ENCODE data around the gene PEPD.

Gene PEPD

DNA sequence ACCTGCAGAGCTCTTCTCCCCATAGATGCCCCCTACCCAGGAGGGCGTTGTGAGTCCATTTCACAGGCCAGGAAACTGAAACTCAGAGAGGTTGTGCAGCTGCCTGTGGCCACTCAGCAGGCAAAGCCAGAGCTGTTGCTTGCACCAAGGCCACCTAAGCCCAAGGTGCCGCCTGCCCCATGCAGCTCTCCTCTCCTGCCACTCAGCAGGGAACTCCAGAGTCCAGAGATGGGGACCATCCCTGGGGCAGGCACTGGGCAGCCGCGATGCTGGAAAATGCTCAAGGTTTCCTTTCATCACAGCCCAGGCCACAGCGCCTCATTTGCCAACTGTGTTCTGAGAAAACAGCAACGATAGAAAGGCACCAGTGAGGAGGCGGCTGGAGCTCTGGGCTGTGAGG is 41.0 kb upstream of the PEPD start:
- TF ChIP-seq POLR2AphosphoS5 (IDR thresholded peaks at IDR 0.05; ENCODE audit: low read depth, low read length) (no peak), REST (IDR thresholded peaks at IDR 0.05; ENCODE audit: insufficient read depth in 1 of 2, low read depth in 2 of 2, low read length in 2 of 2) (no peak), TAF1 (IDR thresholded peaks at IDR 0.05; ENCODE audit: borderline replicate concordance, insufficient read depth, low read length) (no peak), FOXP2 (optimal IDR thresholded peaks at IDR 0.05; ENCODE audit: borderline replicate concordance, extremely low read depth, extremely low read length, insufficient read depth) (no peak), SIN3A (IDR thresholded peaks at IDR 0.05; ENCODE audit: borderline replicate concordance, insufficient read depth, low read length) (no peak)

DNA sequence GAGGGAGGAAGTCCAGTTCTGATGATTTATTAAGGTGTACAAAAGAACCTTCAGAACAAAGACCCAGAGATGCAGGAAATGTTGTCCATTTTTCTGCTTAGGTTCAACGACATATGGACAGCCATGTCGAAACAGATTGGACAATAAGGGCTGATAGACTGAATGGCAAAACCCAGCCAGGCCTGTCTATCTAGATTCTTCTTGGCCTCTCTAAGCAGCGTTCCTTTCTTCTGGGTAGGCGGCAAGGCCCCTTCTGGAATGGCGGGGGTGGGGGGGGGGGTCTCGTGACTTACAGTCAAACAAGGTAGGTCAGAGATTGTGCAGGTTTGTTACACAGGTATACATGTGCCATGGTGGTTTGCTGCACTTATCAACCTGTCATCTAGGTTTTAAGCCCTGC is 39.7 kb upstream of the PEPD start:
- no peak for TF ChIP-seq POLR2AphosphoS5 (IDR thresholded peaks at IDR 0.05; ENCODE audit: low read depth, low read length)
- no peak for TF ChIP-seq FOXP2 (optimal IDR thresholded peaks at IDR 0.05; ENCODE audit: borderline replicate concordance, extremely low read depth, extremely low read length, insufficient read depth)
- TF ChIP-seq SIN3A (IDR thresholded peaks at IDR 0.05; ENCODE audit: borderline replicate concordance, insufficient read depth, low read length), result no peak
- no peak for TF ChIP-seq TAF1 (IDR thresholded peaks at IDR 0.05; ENCODE audit: borderline replicate concordance, insufficient read depth, low read length)
- no peak for TF ChIP-seq REST (IDR thresholded peaks at IDR 0.05; ENCODE audit: insufficient read depth in 1 of 2, low read depth in 2 of 2, low read length in 2 of 2)

GRCh38 chr19:33559996-33560395 is 38.4 kb upstream of the PEPD start:
- TF ChIP-seq POLR2AphosphoS5 (IDR thresholded peaks at IDR 0.05; ENCODE audit: low read depth, low read length) (no peak), TAF1 (IDR thresholded peaks at IDR 0.05; ENCODE audit: borderline replicate concordance, insufficient read depth, low read length) (no peak), REST (IDR thresholded peaks at IDR 0.05; ENCODE audit: insufficient read depth in 1 of 2, low read depth in 2 of 2, low read length in 2 of 2) (no peak), FOXP2 (optimal IDR thresholded peaks at IDR 0.05; ENCODE audit: borderline replicate concordance, extremely low read depth, extremely low read length, insufficient read depth) (no peak), SIN3A (IDR thresholded peaks at IDR 0.05; ENCODE audit: borderline replicate concordance, insufficient read depth, low read length) (no peak)

DNA sequence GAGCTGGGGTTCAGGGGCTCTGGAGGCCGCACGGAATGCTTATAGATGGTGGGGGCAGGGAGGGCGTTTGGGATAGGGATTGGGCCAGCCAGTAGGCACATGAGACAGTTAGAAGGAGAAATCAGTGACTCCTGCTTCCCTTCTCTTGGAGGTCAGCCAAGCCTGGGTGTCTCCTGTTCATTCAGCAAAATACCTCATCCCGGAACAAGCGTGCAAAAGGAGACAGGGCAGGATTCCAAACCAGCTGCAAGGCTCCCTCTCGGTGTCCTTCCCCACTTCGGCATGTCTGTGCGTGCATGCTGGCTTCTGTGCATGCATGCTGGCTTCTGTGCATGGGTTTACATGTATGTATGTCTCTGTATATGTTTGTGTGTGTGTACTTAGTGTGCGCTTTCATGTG is 37.3 kb upstream of the PEPD start:
- no peak for TF ChIP-seq REST (IDR thresholded peaks at IDR 0.05; ENCODE audit: insufficient read depth in 1 of 2, low read depth in 2 of 2, low read length in 2 of 2)
- no peak for TF ChIP-seq FOXP2 (optimal IDR thresholded peaks at IDR 0.05; ENCODE audit: borderline replicate concordance, extremely low read depth, extremely low read length, insufficient read depth)
- TF ChIP-seq TAF1 (IDR thresholded peaks at IDR 0.05; ENCODE audit: borderline replicate concordance, insufficient read depth, low read length), result no peak

DNA sequence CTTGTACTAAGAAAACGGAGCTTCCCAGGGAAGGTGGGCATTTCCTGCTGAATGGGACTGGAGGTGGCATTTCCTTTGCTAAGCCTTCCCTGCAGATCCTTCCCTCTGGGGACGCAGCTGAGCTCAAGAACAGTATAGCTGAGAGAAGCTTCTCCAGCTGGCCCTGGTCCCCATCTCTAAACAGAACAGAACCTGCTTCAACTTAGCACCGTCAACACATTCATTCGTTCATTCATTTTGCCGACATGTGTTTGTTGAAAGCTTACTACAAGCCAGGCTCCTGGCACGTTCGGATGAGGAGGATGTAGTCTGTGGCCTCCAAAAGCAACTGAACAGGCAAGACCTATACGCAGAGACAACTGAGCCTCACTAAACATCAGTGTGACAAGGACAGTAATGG is 36.6 kb upstream of the PEPD start:
- no peak for TF ChIP-seq SIN3A (IDR thresholded peaks at IDR 0.05; ENCODE audit: borderline replicate concordance, insufficient read depth, low read length)
- TF ChIP-seq POLR2AphosphoS5 (IDR thresholded peaks at IDR 0.05; ENCODE audit: low read depth, low read length), result no peak
- no peak for TF ChIP-seq TAF1 (IDR thresholded peaks at IDR 0.05; ENCODE audit: borderline replicate concordance, insufficient read depth, low read length)
- TF ChIP-seq REST (IDR thresholded peaks at IDR 0.05; ENCODE audit: insufficient read depth in 1 of 2, low read depth in 2 of 2, low read length in 2 of 2), result no peak
- no peak for TF ChIP-seq FOXP2 (optimal IDR thresholded peaks at IDR 0.05; ENCODE audit: borderline replicate concordance, extremely low read depth, extremely low read length, insufficient read depth)

Data from PFSK-1 (cell line).